Muscle layer of colon (tissue), 2 donors: ENCODE measurements around the gene TCHHL1.
"Not testable (repeated sequence)": the region's sequence is repeated elsewhere in the genome, so short reads cannot be mapped to it uniquely, and the experiment has no call there.

Experiments
- H3K27ac ChIP-seq: one replicate; pipeline ENCODE4 v1.7.0; 2013; ENCODE audit warnings: low read depth, mild to moderate bottlenecking, low read length, moderate library complexity
- H3K27me3 ChIP-seq, 2 donors: one replicate each; pipeline ENCODE4 v1.7.0; 2013; ENCODE audit warnings: low read length in 2 of 2, mild to moderate bottlenecking in 2 of 2; ENCODE audit not compliant: insufficient read depth in 2 of 2, control insufficient read depth in 1 of 2
- H3K36me3 ChIP-seq: one replicate; pipeline ENCODE4 v1.7.0; 2013; ENCODE audit warnings: mild to moderate bottlenecking, low read length; ENCODE audit not compliant: insufficient read depth
- H3K4me1 ChIP-seq: one replicate; pipeline ENCODE4 v1.7.0; 2013; ENCODE audit warnings: mild to moderate bottlenecking, low read length; ENCODE audit not compliant: insufficient read depth
- H3K4me3 ChIP-seq, 2 donors: one replicate each; pipeline ENCODE4 v1.7.0; 2013; ENCODE audit warnings: low read length in 2 of 2, low read depth in 1 of 2, mild to moderate bottlenecking in 1 of 2, moderate library complexity in 1 of 2
- H3K9ac ChIP-seq: one replicate; pipeline ENCODE4 v1.7.0; 2013; ENCODE audit warnings: low read length
- H3K9me3 ChIP-seq: one replicate; pipeline ENCODE4 v1.7.0; 2013; ENCODE audit warnings: mild to moderate bottlenecking, low read length
- donor health status: abdominal sarcoma.
- donor health status: Adenocarcinoma of cecum.

TCHHL1 gene

DNA sequence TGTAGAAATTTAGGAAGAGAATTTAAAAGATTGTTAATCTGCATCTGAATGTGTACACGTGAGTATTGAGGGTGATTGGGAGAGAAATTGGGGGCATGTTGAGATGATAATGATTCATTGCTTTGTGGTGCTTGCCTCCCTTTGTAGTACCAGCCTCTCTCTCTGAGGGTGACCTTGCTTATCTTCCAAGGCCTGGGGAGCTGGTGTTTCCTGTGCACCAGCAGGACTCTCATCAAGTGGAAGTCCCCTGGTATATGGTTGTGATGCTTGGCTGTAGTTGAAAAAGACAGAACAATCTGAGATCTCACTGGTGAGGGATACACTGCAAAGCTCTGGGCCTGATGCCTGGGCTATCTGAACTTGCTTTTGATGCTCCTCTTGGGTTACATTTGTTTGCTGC lies 4.0 kb downstream of the TCHHL1 start:
- Histone ChIP-seq H3K9me3 (no peaks in the 10 kb centered on the region), H3K9ac (no peak overlapping the region), H3K4me3 (no peak overlapping the region), H3K36me3 (no peaks in the 10 kb centered on the region), H3K27ac (no peak overlapping the region), H3K4me1 (no peaks in the 10 kb centered on the region), H3K27me3 (no peaks in the 10 kb centered on the region)

DNA sequence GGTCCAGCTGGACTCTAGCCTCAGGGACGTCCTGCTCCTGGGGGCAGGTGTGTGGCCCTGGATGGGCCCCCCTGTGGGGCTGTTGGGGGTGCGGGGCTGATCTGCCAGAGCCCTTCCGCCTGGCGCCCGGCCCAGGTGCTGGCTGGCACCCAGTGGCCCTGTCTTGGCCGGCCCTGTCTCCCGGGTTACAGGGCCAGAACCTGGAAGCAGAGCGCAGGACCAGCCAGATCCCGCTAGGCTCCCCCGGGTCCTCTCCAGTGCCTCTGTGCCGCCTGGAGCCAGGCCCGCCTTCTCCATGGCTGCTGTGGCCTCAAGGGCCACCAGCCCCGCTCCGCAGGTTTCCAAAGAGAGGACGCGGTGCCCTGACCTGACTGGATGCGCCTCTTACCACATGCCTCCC lies 7.8 kb downstream of the TCHHL1 start:
- not testable (repeated sequence) for H3K27ac ChIP-seq, H3K4me1 ChIP-seq, H3K36me3 ChIP-seq, H3K4me3 ChIP-seq, H3K9me3 ChIP-seq, H3K9ac ChIP-seq, H3K27me3 ChIP-seq

DNA sequence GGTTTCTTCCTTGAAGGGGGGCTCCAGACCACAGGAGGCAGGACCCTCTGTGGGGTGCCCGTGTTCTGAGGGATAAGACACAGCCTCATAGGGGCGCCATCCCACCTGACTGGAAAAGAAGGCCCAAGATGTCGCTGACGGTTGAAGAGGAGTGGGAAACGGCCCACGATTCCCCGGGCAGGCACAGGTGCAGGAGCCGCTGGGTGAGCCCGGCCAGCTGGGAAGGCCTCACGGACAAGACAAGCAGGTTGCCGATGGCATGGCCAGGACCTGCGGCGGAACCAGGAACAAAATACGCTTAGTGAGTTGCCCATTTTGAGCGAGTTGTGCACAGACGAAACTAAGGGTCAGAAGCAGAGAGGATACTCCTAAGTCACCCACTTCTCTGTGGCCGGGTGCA lies 8.4 kb downstream of the TCHHL1 start:
- not testable (repeated sequence) for H3K9ac ChIP-seq, H3K4me1 ChIP-seq, H3K36me3 ChIP-seq, H3K27me3 ChIP-seq, H3K4me3 ChIP-seq, H3K9me3 ChIP-seq, H3K27ac ChIP-seq

DNA sequence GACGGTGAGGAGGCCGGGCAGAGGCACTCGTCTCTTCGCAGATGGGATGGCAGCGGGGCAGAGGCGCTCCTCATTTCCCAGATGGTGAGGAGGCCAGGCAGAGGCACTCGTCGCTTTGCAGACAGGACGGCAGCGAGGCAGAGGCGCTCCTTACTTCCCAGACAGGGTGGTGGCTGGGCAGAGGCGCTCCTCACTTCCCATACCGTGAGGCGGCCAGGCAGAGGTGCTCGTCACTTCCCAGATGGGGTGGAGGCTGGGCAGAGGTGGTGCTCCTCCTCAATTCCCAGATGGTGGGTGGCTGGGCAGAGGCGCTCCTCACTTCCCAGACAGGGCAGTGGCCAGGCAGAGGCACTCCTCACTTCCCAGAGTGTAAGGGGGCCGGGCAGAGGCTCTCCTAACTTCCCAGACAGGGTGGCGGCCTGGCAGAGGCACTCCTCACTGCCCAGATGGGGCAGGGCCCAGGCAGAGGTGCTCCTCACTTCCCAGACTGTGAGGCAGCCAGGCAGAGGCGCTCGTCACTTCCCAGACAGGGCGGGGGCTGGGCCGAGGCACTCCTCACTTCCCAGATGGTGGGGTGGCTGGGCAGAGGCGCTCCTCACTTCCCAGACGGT lies 9.9 kb downstream of the TCHHL1 start:
- Histone ChIP-seq H3K9me3 (no peaks in the 10 kb centered on the region), H3K4me3 (no peak overlapping the region), H3K27me3 (no peaks in the 10 kb centered on the region), H3K9ac (no peak overlapping the region), H3K36me3 (no peaks in the 10 kb centered on the region), H3K4me1 (no peaks in the 10 kb centered on the region), H3K27ac (no peak overlapping the region)

DNA sequence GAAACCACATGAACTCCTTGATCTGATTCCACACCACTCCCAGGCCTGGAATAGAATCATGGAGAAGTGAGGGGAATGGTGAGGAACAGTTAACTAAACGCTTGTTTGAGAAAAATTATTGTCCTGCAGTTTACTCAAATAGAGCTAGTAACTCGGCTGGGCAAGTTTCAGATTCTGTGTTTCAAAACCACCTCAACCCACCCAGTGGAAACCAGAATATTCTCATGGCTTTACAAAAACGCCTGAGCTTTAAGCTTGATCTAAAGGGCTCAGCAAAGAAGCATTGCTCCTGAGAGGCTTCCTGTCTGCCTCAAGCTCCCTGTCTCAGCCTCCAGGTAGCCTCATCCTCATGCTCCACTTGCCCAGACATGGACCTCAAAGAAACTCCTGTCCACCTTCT lies 16.6 kb downstream of the TCHHL1 start:
- Histone ChIP-seq H3K4me3 (no peak overlapping the region), H3K9me3 (no peaks in the 10 kb centered on the region), H3K9ac (no peak overlapping the region), H3K27me3 (no peaks in the 10 kb centered on the region), H3K27ac (no peak overlapping the region), H3K36me3 (no peaks in the 10 kb centered on the region), H3K4me1 (no peaks in the 10 kb centered on the region)

DNA sequence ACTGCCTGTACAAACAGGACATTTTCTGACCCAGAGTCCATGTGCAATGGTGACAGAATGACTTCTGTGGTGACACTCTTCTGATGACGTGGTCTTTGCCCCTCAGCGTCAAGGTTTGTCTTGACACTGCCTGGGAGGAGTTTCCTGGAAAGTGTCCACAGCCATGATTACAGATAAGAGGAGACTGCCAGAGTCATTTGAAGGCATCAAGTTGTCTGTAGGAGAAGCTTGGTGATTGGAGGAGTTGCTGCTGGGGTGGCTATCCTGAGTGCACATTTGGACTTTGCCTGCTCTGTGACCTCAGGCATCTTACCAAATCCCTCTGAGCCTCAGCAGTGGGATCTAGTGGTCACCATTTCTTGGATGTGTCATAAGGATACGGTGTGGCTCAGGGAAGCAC lies 17.7 kb downstream of the TCHHL1 start:
- Histone ChIP-seq H3K27ac (no peak overlapping the region), H3K36me3 (no peaks in the 10 kb centered on the region), H3K9ac (no peak overlapping the region), H3K4me3 (no peak overlapping the region), H3K27me3 (no peaks in the 10 kb centered on the region), H3K4me1 (no peaks in the 10 kb centered on the region), H3K9me3 (no peaks in the 10 kb centered on the region)

DNA sequence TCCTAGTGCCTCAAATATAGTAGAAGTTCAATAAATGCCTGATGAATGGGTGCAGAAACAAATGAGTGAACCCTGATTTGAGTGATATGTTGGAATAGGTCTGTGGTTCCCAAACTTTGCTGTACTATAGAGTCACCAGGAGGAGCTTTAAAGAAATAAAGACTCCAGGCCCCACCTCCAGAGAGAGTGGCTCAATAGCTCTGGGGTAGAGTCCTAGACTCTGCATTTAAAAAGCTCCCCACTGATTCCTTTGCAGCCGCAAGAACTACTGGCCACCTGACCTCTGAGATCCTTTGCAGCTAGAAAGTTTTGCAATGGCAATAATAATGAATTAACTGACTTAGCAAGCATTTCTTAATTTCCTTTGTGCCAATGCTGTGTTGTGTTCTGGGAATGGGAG lies 20.9 kb downstream of the TCHHL1 start:
- Histone ChIP-seq H3K27ac (no peak overlapping the region), H3K9me3 (no peaks in the 10 kb centered on the region), H3K4me3 (no peak overlapping the region), H3K36me3 (no peaks in the 10 kb centered on the region), H3K27me3 (no peaks in the 10 kb centered on the region), H3K4me1 (no peaks in the 10 kb centered on the region), H3K9ac (no peak overlapping the region)

DNA sequence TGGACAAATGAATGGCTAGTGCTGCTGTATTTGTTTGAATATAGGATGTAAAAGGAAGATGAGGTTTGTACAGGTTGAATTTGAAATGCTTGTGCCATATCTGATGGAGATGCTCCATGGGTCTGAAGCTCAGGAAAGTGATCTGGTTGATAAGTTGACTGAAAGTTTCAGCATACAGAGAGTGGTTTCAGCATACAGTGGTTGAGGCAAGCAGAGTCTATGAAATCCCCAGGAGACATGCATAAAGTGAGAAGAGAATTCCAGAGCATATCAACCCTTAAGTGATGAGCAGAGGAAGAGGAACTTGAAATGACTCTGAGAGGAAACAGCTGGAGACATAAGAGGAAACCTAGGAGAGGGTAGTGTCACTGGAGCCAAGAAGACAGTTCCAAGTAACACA lies 21.7 kb downstream of the TCHHL1 start:
- Histone ChIP-seq H3K4me1 (no peaks in the 10 kb centered on the region), H3K9me3 (no peaks in the 10 kb centered on the region), H3K27me3 (no peaks in the 10 kb centered on the region), H3K27ac (no peak overlapping the region), H3K9ac (no peak overlapping the region), H3K36me3 (no peaks in the 10 kb centered on the region), H3K4me3 (no peak overlapping the region)

DNA sequence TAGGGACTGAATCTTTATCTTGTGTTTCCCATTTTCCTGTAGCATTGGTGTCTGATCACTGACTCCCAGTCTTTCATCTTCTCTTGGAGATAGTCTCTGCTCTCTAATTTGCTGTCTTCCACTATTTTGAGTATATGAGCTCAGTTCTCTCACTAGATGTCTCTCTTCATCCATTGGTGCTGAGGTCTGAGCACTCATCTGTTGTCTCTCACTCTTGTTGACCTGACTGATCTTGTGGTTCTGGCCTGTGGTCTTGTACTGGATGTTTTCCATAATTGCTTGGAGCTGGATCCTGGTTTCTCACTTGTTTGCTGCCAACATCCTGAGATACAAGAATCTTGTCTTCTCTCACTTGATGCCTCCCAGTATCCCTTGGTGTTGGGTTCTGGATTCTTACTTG lies 26.9 kb downstream of the TCHHL1 start:
- Histone ChIP-seq H3K4me1 (no peaks in the 10 kb centered on the region), H3K27ac (no peak overlapping the region), H3K9me3 (no peaks in the 10 kb centered on the region), H3K4me3 (no peak overlapping the region), H3K9ac (no peak overlapping the region), H3K27me3 (no peaks in the 10 kb centered on the region), H3K36me3 (no peaks in the 10 kb centered on the region)

DNA sequence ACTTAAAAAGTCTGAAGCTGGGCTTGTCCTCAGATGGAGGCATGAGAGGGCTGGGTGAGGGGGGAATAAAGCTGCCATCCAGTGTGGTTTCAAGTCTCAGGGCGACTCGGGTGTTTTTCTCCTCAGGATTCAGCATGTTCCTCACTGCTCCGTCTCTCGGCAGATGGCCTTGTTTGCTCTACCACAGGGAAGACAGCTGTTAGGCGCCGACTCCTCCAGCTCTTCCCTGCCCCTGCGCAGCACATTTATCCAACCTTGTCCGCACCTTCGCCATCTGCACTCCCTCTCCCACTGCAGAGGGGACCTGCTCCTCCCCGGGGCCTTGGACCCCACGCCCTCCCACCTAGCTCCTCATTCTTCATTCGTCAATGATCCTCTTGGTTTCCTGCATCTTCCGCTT lies 35.5 kb downstream of the TCHHL1 start:
- no peak overlapping the region for H3K9ac ChIP-seq
- peaks cover 3% of the 10 kb centered on the region for H3K4me1 ChIP-seq
- no peak overlapping the region for H3K4me3 ChIP-seq
- no peak overlapping the region for H3K27ac ChIP-seq
- H3K9me3 ChIP-seq = no peaks in the 10 kb centered on the region
- no peaks in the 10 kb centered on the region for H3K36me3 ChIP-seq
- no peaks in the 10 kb centered on the region for H3K27me3 ChIP-seq

DNA sequence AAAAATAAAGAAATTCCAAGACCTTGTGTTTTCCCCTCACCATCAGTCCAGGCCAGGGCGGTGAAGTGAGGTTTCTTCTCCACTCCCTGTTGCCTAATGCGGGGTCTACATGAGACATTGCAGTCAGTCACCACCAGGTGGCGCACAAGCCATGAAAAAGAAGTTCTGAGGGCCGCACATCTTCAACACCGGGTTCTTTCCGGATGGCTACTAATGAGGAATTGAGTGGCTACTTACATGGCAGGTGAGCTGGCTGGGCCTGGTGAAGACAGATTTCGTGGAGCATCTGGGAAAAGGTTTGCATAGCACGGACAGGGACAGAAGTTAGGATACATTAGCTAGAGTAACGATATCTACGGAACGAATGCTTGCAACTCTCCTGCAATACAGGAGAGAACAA lies 36.3 kb downstream of the TCHHL1 start:
- Histone ChIP-seq H3K9ac (no peak overlapping the region), H3K36me3 (no peaks in the 10 kb centered on the region), H3K9me3 (no peaks in the 10 kb centered on the region), H3K27ac (no peak overlapping the region), H3K27me3 (no peaks in the 10 kb centered on the region), H3K4me1 (peaks cover 10% of the 10 kb centered on the region), H3K4me3 (no peak overlapping the region)

DNA sequence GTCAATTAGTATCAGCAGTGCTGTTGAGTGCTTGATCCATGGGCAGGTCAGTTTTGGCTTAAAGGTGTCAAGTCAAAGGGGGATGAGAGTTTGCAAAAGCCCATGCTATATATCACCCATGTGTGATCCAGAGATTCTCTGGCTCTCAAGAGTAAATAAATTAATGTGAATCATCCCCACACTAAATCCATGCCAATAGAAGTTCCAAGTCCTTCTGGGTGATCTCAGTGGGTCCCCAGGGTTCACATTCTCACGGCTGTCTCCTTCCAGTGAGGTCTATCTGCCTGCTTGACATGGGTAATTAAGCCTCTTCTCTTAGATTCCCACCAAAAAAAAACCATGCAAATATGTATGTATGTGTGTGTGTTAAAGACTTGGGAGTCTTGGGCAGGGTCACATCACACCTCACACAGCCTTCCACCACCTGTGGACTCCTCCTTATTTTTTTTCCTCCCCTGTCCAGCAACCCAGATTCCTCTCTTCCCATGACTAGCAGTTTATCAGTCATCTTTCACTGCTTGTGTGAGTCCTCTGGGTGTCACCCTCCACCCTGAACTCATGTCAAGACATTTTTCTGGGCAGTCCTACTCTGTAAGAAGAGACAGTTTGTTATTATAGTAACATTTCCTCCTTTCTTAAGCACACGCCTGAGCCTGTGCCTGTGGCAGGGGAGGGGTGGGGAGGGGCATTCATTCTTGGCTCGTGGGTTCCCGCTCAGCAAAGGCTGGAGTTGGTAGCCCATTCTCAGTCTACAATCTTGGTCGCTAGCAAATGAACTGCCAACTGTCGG lies 37.8 kb downstream of the TCHHL1 start:
- no peak overlapping the region for H3K9ac ChIP-seq
- H3K36me3 ChIP-seq = no peaks in the 10 kb centered on the region
- H3K9me3 ChIP-seq = no peaks in the 10 kb centered on the region
- no peak overlapping the region for H3K27ac ChIP-seq
- no peak overlapping the region for H3K4me3 ChIP-seq
- peaks cover 17% of the 10 kb centered on the region for H3K4me1 ChIP-seq
- no peaks in the 10 kb centered on the region for H3K27me3 ChIP-seq
